Activated CD8-positive, alpha-beta T cell treated with anti-CD3 and anti-CD28 coated beads for 36 hours (primary cell): ENCODE results near the gene CD248. TPM values are rescaled to one million over a fixed set of nuclear protein-coding genes. Genes with fewer than 3 reads are reported as not detected.

Experiments
- ATAC-seq: fragments of 200-7000 bp; cut with Tn5 transposase; one replicate; pipeline ENCODE4 v1.10.0; 2021; ENCODE audit warnings: mild to moderate bottlenecking, moderate library complexity
- CTCF ChIA-PET: fragments of 350-600 bp; sonication (Branson Sonifier 250); formaldehyde crosslinking; loops from one replicate; lab custom pipeline; 2021; ENCODE audit warnings: antibody characterized with exemption; lab: Charles Lee
- POLR2A ChIA-PET: fragments of 350-600 bp; sonication (Branson Sonifier 250); formaldehyde crosslinking; loops from one replicate; lab custom pipeline; 2021; ENCODE audit warnings: antibody characterized with exemption; lab: Charles Lee
- DNase-seq: peaks from one replicate; pipeline ENCODE4 v3.0.0-alpha.2; 2020
- H3K27ac Mint-ChIP-seq: one replicate; pipeline ENCODE4 v1.8.0; 2021; ENCODE audit warnings: mild to moderate bottlenecking, mixed read lengths
- H3K27me3 Mint-ChIP-seq: one replicate; pipeline ENCODE4 v1.8.0; 2021; ENCODE audit warnings: mixed read lengths
- H3K36me3 Mint-ChIP-seq: one replicate; pipeline ENCODE4 v1.8.0; 2021; ENCODE audit warnings: low read depth, mixed read lengths
- H3K4me1 Mint-ChIP-seq: one replicate; pipeline ENCODE4 v1.8.0; 2021; ENCODE audit warnings: low read depth, mixed read lengths
- H3K4me3 Mint-ChIP-seq: one replicate; pipeline ENCODE4 v1.8.0; 2021; ENCODE audit warnings: mild to moderate bottlenecking, moderate library complexity, mixed read lengths
- H3K9me3 Mint-ChIP-seq: one replicate; pipeline ENCODE4 v1.8.0; 2021; ENCODE audit warnings: mixed read lengths
- CTCF ChIP-seq: fragments of 200-600 bp; IDR thresholded peaks from one replicate; pipeline ENCODE4 v1.8.0; 2022; ENCODE audit warnings: antibody characterized with exemption, mild to moderate bottlenecking
- intact Hi-C: fragments of 100-400 bp; cut with micrococcal nuclease; formaldehyde crosslinking; loops from one replicate; pipeline ENCODE4 v1.10.0; 2022
- total RNA-seq, 2 experiments: library from RNA; stranded (reverse); gene quantifications; one replicate each; pipeline ENCODE4 v1.2.3, GENCODE V29; 2021

CD248 gene
- total RNA-seq, 2 experiments from 2014 or later: 16.3 to 16.8 TPM

GRCh38 chr11:66315498-66315885, 1.4 kb downstream of the CD248 start:
- Mint-ChIP-seq H3K27ac (peak overlapping the region; percentile 97), H3K9me3 (peaks cover 6% of the 10 kb centered on the region), H3K4me1 (peaks cover 52% of the 10 kb centered on the region), H3K36me3 (peaks cover 12% of the 10 kb centered on the region), H3K4me3 (peak overlapping the region; percentile 80), H3K27me3 (no peaks in the 10 kb centered on the region)
- TF ChIP-seq CTCF: no peak
- DNase-seq: peak; percentile 35
- no peak for ATAC-seq
- intact Hi-C loops: no loop called here
- ChIA-PET CTCF (interaction anchor here (1.1 to 10.2 kb wide), 4 partner anchors 17 to 456 kb away, joined by 3 to 149 read pairs (median 88); partner anchors contain the start of genes B4GAT1, BRMS1 and RIN1), POLR2A (interaction anchor here (0.7 to 6.9 kb wide), 4 partner anchors 19 to 33 kb away, joined by 3 to 38 read pairs (median 4); partner anchors contain the start of genes RIN1 and YIF1A)

- ChIA-PET POLR2A (interaction anchor here (0.7 to 6.9 kb wide), 6 partner anchors 18 to 57 kb away, joined by 3 to 38 read pairs (median 4); partner anchors contain the start of genes RIN1 and SLC29A2), CTCF (interaction anchor here (1.0 to 10.2 kb wide), 6 partner anchors 18 to 455 kb away, joined by 3 to 149 read pairs (median 36); partner anchors contain the start of genes B4GAT1, BRMS1, MRPL11 and RIN1)
- ATAC-seq (no peak), DNase-seq (no peak)
- no peak for TF ChIP-seq CTCF
- Mint-ChIP-seq H3K4me1 (peaks cover 50% of the 10 kb centered on the region), H3K4me3 (peak overlapping the region; percentile 80), H3K27ac (peak overlapping the region; percentile 97), H3K27me3 (no peaks in the 10 kb centered on the region), H3K36me3 (peaks cover 7% of the 10 kb centered on the region), H3K9me3 (peaks cover under 1% of the 10 kb centered on the region)
- intact Hi-C loops: loop anchor here (5.0 kb wide), 2 partner anchors 32 to 72 kb away; partner anchors contain the start of genes B4GAT1 and BRMS1
Measured at GRCh38 chr11:66314561-66315497, 2.0 kb downstream of the CD248 start.

GRCh38 chr11:66314186-66314501, 2.7 kb downstream of the CD248 start:
- no peaks in the 10 kb centered on the region for H3K9me3 Mint-ChIP-seq
- peaks cover 45% of the 10 kb centered on the region for H3K4me1 Mint-ChIP-seq
- peaks cover 7% of the 10 kb centered on the region for H3K36me3 Mint-ChIP-seq
- no peaks in the 10 kb centered on the region for H3K27me3 Mint-ChIP-seq
- ATAC-seq (no peak), DNase-seq (no peak)
- H3K4me3 Mint-ChIP-seq: peak overlapping the region; percentile 80
- TF ChIP-seq CTCF: no peak
- intact Hi-C loops: loop anchor here (5.0 kb wide), 2 partner anchors 33 to 73 kb away; partner anchors contain the start of genes B4GAT1 and BRMS1
- H3K27ac Mint-ChIP-seq: peak overlapping the region; percentile 97
- ChIA-PET POLR2A (interaction anchor here (1.3 to 6.9 kb wide), 10 partner anchors 10 to 107 kb away, joined by 3 to 38 read pairs (median 8); partner anchors contain the start of genes BRMS1, RAB1B, RIN1 and SLC29A2), CTCF (interaction anchor here (1.0 to 10.2 kb wide), 6 partner anchors 8 to 125 kb away, joined by 3 to 149 read pairs (median 42); partner anchors contain the start of genes B4GAT1, BRMS1, MRPL11 and RIN1)

GRCh38 chr11:66313321-66314185, 3.3 kb downstream of the CD248 start:
- no peaks in the 10 kb centered on the region for H3K27me3 Mint-ChIP-seq
- CTCF ChIA-PET: interaction anchor here (1.0 to 10.2 kb wide), 11 partner anchors 9 to 125 kb away, joined by 3 to 149 read pairs (median 37); partner anchors contain the start of genes B4GAT1, BRMS1, MRPL11 and RIN1
- intact Hi-C loops: loop anchor here (5.0 kb wide), 2 partner anchors 34 to 74 kb away; partner anchors contain the start of genes B4GAT1 and BRMS1
- H3K9me3 Mint-ChIP-seq: no peaks in the 10 kb centered on the region
- no peak for TF ChIP-seq CTCF
- peaks cover 7% of the 10 kb centered on the region for H3K36me3 Mint-ChIP-seq
- POLR2A ChIA-PET: interaction anchor here (1.0 to 6.9 kb wide), 18 partner anchors 9 to 258 kb away, joined by 3 to 38 read pairs (median 6); partner anchors contain the start of genes B4GAT1, BRMS1, RAB1B and RIN1
- no peak for ATAC-seq
- peak overlapping the region; percentile 97 for H3K27ac Mint-ChIP-seq
- H3K4me3 Mint-ChIP-seq: peak overlapping the region; percentile 80
- peak; percentile 51 for DNase-seq
- H3K4me1 Mint-ChIP-seq: peaks cover 39% of the 10 kb centered on the region
